CD4-positive, CD25-positive, alpha-beta regulatory T cell (primary cell): ENCODE data around the gene ZBTB5. TPM values are rescaled to one million over a fixed set of nuclear protein-coding genes. Genes with fewer than 3 reads are reported as not detected.
"Not testable (repeated sequence)": the region's sequence is repeated elsewhere in the genome, so short reads cannot be mapped to it uniquely, and the experiment has no call there.

Source experiments
- ATAC-seq, 2 donors: fragments of 150-1000 bp; cut with Tn5 transposase; one replicate each; pipeline ENCODE4 v1.10.0; 2021; ENCODE audit warnings: low read depth in 2 of 2, moderate number of reproducible peaks in 2 of 2, moderate library complexity in 1 of 2
- DNase-seq, 3 donors: peaks; one replicate each; pipeline versions ENCODE4 v3.0.0 to v3.0.0-alpha.2; 2012 to 2022; ENCODE audit warnings: mixed read lengths in 1 of 3
- H3K27ac ChIP-seq: one replicate; pipeline ENCODE4 v1.7.0; 2013; ENCODE audit warnings: mild to moderate bottlenecking, low read length; ENCODE audit not compliant: insufficient read depth, poor library complexity, severe bottlenecking
- H3K27me3 ChIP-seq: one replicate; pipeline ENCODE4 v1.7.0; 2013; ENCODE audit warnings: low read length; ENCODE audit not compliant: control insufficient read depth, insufficient read depth
- H3K36me3 ChIP-seq: one replicate; pipeline ENCODE4 v1.7.0; 2013; ENCODE audit warnings: mild to moderate bottlenecking, low read length, moderate library complexity; ENCODE audit not compliant: control insufficient read depth, insufficient read depth
- H3K4me1 ChIP-seq: 2 replicates; pipeline ENCODE4 v1.7.0; 2013; ENCODE audit warnings: mild to moderate bottlenecking, low read length; ENCODE audit not compliant: insufficient read depth, control insufficient read depth, poor library complexity, severe bottlenecking
- H3K4me3 ChIP-seq: one replicate; pipeline ENCODE4 v1.7.0; 2013; ENCODE audit warnings: low read depth, mild to moderate bottlenecking, low read length, moderate library complexity
- H3K9me3 ChIP-seq, 2 experiments: 1 replicate in 1 of 2; 2 replicates in 1 of 2; pipeline ENCODE4 v1.7.0; 2013; ENCODE audit warnings: low read length in 2 of 2, mild to moderate bottlenecking in 1 of 2, moderate library complexity in 1 of 2; ENCODE audit not compliant: control insufficient read depth in 2 of 2
- H3K27ac Mint-ChIP-seq, 3 donors: one replicate each; pipeline ENCODE4 v1.8.0; 2020 to 2022; ENCODE audit warnings: mild to moderate bottlenecking in 3 of 3, mixed read lengths in 3 of 3, moderate library complexity in 2 of 3
- H3K27me3 Mint-ChIP-seq: one replicate; pipeline ENCODE4 v1.8.0; 2022; ENCODE audit warnings: mild to moderate bottlenecking, mixed read lengths
- H3K36me3 Mint-ChIP-seq: one replicate; pipeline ENCODE4 v1.8.0; 2020; ENCODE audit warnings: mixed read lengths
- H3K4me1 Mint-ChIP-seq, 4 donors: one replicate each; pipeline ENCODE4 v1.8.0; 2020 to 2022; ENCODE audit warnings: mixed read lengths in 4 of 4, mild to moderate bottlenecking in 1 of 4
- H3K4me3 Mint-ChIP-seq, 4 donors: one replicate each; pipeline ENCODE4 v1.8.0; 2020 to 2022; ENCODE audit warnings: mild to moderate bottlenecking in 4 of 4, mixed read lengths in 4 of 4, moderate library complexity in 3 of 4
- H3K9me3 Mint-ChIP-seq, 7 donors: one replicate each; pipeline ENCODE4 v1.8.0; 2020 to 2022; ENCODE audit warnings: mixed read lengths in 7 of 7, mild to moderate bottlenecking in 3 of 7, moderate library complexity in 2 of 7
- polyA plus RNA-seq, 4 donors: library from polyadenylated mRNA; unstranded; fragments of 300-500 nt; fragmentation: Illumina TruSeq; gene quantifications; one replicate each; pipeline ENCODE4 v1.2.3, GENCODE V29; 2021
- total RNA-seq: library from RNA; stranded (reverse); gene quantifications from one replicate; pipeline ENCODE4 v1.2.3, GENCODE V29; 2022

The ZBTB5 gene, protein sequence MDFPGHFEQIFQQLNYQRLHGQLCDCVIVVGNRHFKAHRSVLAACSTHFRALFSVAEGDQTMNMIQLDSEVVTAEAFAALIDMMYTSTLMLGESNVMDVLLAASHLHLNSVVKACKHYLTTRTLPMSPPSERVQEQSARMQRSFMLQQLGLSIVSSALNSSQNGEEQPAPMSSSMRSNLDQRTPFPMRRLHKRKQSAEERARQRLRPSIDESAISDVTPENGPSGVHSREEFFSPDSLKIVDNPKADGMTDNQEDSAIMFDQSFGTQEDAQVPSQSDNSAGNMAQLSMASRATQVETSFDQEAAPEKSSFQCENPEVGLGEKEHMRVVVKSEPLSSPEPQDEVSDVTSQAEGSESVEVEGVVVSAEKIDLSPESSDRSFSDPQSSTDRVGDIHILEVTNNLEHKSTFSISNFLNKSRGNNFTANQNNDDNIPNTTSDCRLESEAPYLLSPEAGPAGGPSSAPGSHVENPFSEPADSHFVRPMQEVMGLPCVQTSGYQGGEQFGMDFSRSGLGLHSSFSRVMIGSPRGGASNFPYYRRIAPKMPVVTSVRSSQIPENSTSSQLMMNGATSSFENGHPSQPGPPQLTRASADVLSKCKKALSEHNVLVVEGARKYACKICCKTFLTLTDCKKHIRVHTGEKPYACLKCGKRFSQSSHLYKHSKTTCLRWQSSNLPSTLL
- total RNA-seq (13.5 TPM), polyA plus RNA-seq (1 to 10 TPM in 2 of 4 donors, under 1 TPM in 2; 0.22 to 1.6 (median 1.2) TPM)

DNA sequence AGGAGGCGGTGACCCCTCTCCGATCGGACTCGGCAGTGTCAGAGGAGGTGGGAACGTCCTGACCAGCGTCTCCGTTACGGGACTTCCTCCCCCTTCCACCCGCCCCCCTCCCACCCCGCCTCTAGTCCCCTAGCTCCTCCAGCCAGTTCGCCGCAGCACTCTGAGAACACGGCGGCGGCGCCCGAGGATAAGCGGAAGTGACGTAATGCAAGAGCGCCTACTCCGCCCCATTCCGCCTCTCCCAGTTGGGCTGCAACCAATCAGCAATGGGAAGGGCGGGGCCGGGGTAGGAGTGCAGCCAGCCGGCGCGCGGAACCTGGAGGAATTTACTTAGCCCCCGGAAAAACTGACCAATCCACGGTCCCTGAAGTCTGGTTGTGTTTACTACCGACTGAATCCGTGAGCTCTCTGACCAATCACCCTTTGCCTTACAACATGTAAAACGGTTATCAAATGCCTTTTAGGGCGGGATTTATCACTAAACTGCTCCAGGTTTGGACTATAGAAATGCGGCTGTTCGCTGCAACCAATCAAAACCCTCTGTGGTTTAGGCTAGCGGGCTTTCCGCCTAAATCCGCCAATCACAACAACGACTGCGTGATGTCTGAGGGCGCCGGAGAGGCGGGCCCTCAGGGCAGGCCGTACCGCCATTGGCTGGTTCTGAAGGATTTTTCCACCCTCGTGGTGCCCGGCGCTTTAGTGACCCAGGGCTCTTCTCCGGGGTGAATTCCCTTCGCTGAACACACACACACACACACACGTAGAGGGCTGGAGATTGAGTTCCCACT lies at the start of gene ZBTB5:
Gene ZBTB5, minus strand, starts transcription at position 202 of the 788 bp plus-strand sequence. CDS start 22,899 bp downstream, outside the sequence.
- Mint-ChIP-seq H3K4me3 (peak within 1 kb of the TSS; percentile 90 to 98 (median 96)), H3K36me3 (peaks cover 4% of the 10 kb centered on the region), H3K27ac (peak within 1 kb of the TSS; percentile 97 to 98 (median 98)), H3K27me3 (peaks cover 13% of the 10 kb centered on the region), H3K4me1 (peaks cover 16 to 42% (median 26%) of the 10 kb centered on the region in 4 donors), H3K9me3 (peaks cover 0 to 1% (median 0%) of the 10 kb centered on the region in 7 donors)
- H3K36me3 ChIP-seq, result no peaks in the 10 kb centered on the region
- no peaks in the 10 kb centered on the region for H3K9me3 ChIP-seq
- peaks cover 28% of the 10 kb centered on the region for H3K4me1 ChIP-seq
- peak within 1 kb of the TSS; percentile 92 for H3K4me3 ChIP-seq
- peak within 1 kb of the TSS; percentile 89 for H3K27ac ChIP-seq
- no peaks in the 10 kb centered on the region for H3K27me3 ChIP-seq
- ATAC-seq, result peak; percentile 84 to 85
- DNase-seq, result peak; percentile 99 to 100 (median 99)

GRCh38 chr9:37514999-37515398 lies 49.7 kb upstream of the ZBTB5 start:
- Mint-ChIP-seq H3K9me3 (no peaks in the 10 kb centered on the region), H3K36me3 (peaks cover 9% of the 10 kb centered on the region), H3K4me1 (no peaks in the 10 kb centered on the region), H3K4me3 (no peak overlapping the region), H3K27me3 (no peaks in the 10 kb centered on the region), H3K27ac (peak overlapping the region in 1 of 3 donors; percentile 18)
- H3K4me3 ChIP-seq, result no peak overlapping the region
- no peaks in the 10 kb centered on the region for H3K36me3 ChIP-seq
- DNase-seq (peak in 1 of 3 donors; percentile 30), ATAC-seq (no peak)
- H3K9me3 ChIP-seq, result no peaks in the 10 kb centered on the region
- H3K27me3 ChIP-seq, result no peaks in the 10 kb centered on the region
- H3K27ac ChIP-seq, result no peak overlapping the region
- H3K4me1 ChIP-seq, result no peaks in the 10 kb centered on the region

- not testable (repeated sequence) for H3K9me3 ChIP-seq, H3K4me3 Mint-ChIP-seq, H3K36me3 Mint-ChIP-seq, H3K27ac Mint-ChIP-seq, ATAC-seq, H3K9me3 Mint-ChIP-seq, H3K4me1 Mint-ChIP-seq, DNase-seq, H3K36me3 ChIP-seq, H3K4me1 ChIP-seq, H3K27me3 Mint-ChIP-seq, H3K27ac ChIP-seq, H3K4me3 ChIP-seq, H3K27me3 ChIP-seq
These were observed 49.2 kb upstream of the ZBTB5 start for GRCh38 chr9:37514415-37514814.

- ATAC-seq (no peak), DNase-seq (no peak)
- Mint-ChIP-seq H3K4me1 (peaks cover 0 to 1% (median 0%) of the 10 kb centered on the region in 4 donors), H3K36me3 (peaks cover 5% of the 10 kb centered on the region), H3K27me3 (no peaks in the 10 kb centered on the region), H3K4me3 (no peak overlapping the region), H3K9me3 (no peaks in the 10 kb centered on the region), H3K27ac (no peak overlapping the region)
- no peak overlapping the region for H3K4me3 ChIP-seq
- H3K4me1 ChIP-seq, result no peaks in the 10 kb centered on the region
- no peak overlapping the region for H3K27ac ChIP-seq
- no peaks in the 10 kb centered on the region for H3K9me3 ChIP-seq
- no peaks in the 10 kb centered on the region for H3K27me3 ChIP-seq
- H3K36me3 ChIP-seq, result peaks cover 2% of the 10 kb centered on the region
These were observed 47.2 kb upstream of the ZBTB5 start for GRCh38 chr9:37512437-37512836.

GRCh38 chr9:37511016-37512010 lies 46.1 kb upstream of the ZBTB5 start:
- Histone ChIP-seq H3K36me3 (peaks cover 2% of the 10 kb centered on the region), H3K27me3 (no peaks in the 10 kb centered on the region), H3K4me1 (no peaks in the 10 kb centered on the region), H3K27ac (no peak overlapping the region), H3K9me3 (no peaks in the 10 kb centered on the region), H3K4me3 (no peak overlapping the region)
- Mint-ChIP-seq H3K4me1 (peaks cover 0 to 4% (median 0%) of the 10 kb centered on the region in 4 donors), H3K36me3 (peaks cover 5% of the 10 kb centered on the region), H3K9me3 (no peaks in the 10 kb centered on the region), H3K27me3 (no peaks in the 10 kb centered on the region), H3K27ac (no peak overlapping the region), H3K4me3 (no peak overlapping the region)
- DNase-seq, result no peak
- no peak for ATAC-seq

DNA sequence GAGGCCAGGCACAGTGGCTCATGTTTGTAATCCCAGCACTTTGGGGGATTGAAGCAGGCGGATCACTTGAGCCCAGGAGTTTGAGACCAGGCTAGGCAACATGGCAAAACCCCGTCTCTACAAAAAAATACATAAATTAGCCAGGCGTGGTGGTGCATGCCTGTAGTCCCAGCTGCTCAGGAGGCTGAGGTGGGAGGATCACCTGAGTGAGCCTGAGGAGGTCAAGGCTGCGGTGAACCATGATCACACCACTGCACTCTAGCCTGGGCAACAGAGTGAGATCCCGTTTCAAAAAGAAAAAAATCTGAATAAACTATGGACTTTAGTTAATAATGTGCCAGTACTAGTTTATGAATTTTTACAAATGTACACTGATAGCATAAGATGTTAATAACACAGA lies 44.8 kb upstream of the ZBTB5 start:
- H3K4me1 Mint-ChIP-seq, DNase-seq, ATAC-seq, H3K9me3 ChIP-seq, H3K4me3 Mint-ChIP-seq, H3K36me3 ChIP-seq, H3K27me3 ChIP-seq, H3K9me3 Mint-ChIP-seq, H3K27ac Mint-ChIP-seq, H3K4me1 ChIP-seq, H3K4me3 ChIP-seq, H3K27ac ChIP-seq, H3K27me3 Mint-ChIP-seq, H3K36me3 Mint-ChIP-seq: not testable (repeated sequence)

GRCh38 chr9:37509536-37509935 lies 44.3 kb upstream of the ZBTB5 start:
- no peaks in the 10 kb centered on the region for H3K9me3 ChIP-seq
- no peak overlapping the region for H3K4me3 ChIP-seq
- peak overlapping the region in 1 of 3 donors; percentile 48 for H3K27ac Mint-ChIP-seq
- H3K4me1 Mint-ChIP-seq, result peaks cover 0 to 4% (median 1%) of the 10 kb centered on the region in 4 donors
- no peaks in the 10 kb centered on the region for H3K27me3 ChIP-seq
- H3K4me3 Mint-ChIP-seq, result no peak overlapping the region
- no peak overlapping the region for H3K27ac ChIP-seq
- no peak for ATAC-seq
- peaks cover 3% of the 10 kb centered on the region for H3K36me3 Mint-ChIP-seq
- peaks cover 8% of the 10 kb centered on the region for H3K36me3 ChIP-seq
- DNase-seq, result no peak
- H3K27me3 Mint-ChIP-seq, result no peaks in the 10 kb centered on the region
- H3K9me3 Mint-ChIP-seq, result no peaks in the 10 kb centered on the region
- no peaks in the 10 kb centered on the region for H3K4me1 ChIP-seq
